DND-41 (cell line): ENCODE results near the gene SDCCAG8.

Experiments
- EZH2 ChIP-seq: IDR thresholded peaks from 3 replicates; pipeline ENCODE4 v1.6.1; 2012; ENCODE audit warnings: borderline replicate concordance, low read depth, mild to moderate bottlenecking, moderate library complexity, low read length, inconsistent platforms; ENCODE audit not compliant: severe bottlenecking
- TF ChIP-seq, protein P1 (sequence below): IDR thresholded peaks from 2 replicates; pipeline ENCODE4 v1.5.1; 2012; ENCODE audit warnings: borderline replicate concordance, low read length, moderate library complexity, mild to moderate bottlenecking; ENCODE audit not compliant: poor library complexity, severe bottlenecking; ENCODE audit errors: extremely low read depth

DNA sequence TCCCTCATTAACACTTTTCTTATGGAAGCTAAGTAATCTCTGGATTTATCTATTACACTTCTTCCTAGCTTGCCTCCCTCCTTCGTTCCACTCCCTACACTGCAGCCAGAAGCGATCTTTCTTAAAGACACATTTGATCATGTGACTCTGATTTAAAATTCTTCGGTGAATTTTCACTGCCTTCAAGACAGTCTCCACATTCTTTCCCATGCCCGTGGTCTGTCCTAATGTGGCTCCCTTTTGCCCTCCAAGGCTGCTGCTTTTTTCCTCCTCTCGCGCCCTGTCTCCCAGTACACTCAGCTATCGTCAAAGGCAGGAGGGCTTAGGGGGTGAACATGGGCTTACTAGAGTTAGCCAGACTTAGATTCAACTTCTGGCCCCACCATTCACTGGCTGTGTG, 64.4 kb downstream of the SDCCAG8 start:
- TF ChIP-seq EZH2: no peak
- TF ChIP-seq, protein P1, sequence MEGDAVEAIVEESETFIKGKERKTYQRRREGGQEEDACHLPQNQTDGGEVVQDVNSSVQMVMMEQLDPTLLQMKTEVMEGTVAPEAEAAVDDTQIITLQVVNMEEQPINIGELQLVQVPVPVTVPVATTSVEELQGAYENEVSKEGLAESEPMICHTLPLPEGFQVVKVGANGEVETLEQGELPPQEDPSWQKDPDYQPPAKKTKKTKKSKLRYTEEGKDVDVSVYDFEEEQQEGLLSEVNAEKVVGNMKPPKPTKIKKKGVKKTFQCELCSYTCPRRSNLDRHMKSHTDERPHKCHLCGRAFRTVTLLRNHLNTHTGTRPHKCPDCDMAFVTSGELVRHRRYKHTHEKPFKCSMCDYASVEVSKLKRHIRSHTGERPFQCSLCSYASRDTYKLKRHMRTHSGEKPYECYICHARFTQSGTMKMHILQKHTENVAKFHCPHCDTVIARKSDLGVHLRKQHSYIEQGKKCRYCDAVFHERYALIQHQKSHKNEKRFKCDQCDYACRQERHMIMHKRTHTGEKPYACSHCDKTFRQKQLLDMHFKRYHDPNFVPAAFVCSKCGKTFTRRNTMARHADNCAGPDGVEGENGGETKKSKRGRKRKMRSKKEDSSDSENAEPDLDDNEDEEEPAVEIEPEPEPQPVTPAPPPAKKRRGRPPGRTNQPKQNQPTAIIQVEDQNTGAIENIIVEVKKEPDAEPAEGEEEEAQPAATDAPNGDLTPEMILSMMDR: no peak
